ENCODE data around the gene AHI1. TPM values are rescaled to one million over a fixed set of nuclear protein-coding genes. Genes with fewer than 3 reads are reported as not detected.

Gene AHI1
- total RNA-seq, 2 experiments from 2014 or later = 21.1 to 27.5 TPM

GRCh38 chr6:135382182-135382628 is 115.3 kb downstream of the AHI1 start:
- DNase-seq = no peak
- Histone ChIP-seq H3K36me3 (ENCODE audit: insufficient read depth, low read length) (no peaks in the 10 kb centered on the region), H3K27me3 (ENCODE audit: control insufficient read depth in 1 of 2, insufficient read depth in 2 of 2, low read length in 2 of 2) (no peaks in the 10 kb centered on the region), H3K4me1 (ENCODE audit: insufficient read depth, low read length) (no peaks in the 10 kb centered on the region), H3K27ac (ENCODE audit: low read depth in 1 of 2, low read length in 2 of 2) (no peak overlapping the region), H3K4me3 (ENCODE audit: low read length) (no peak overlapping the region), H3K9me3 (ENCODE audit: control insufficient read depth in 1 of 2, insufficient read depth in 1 of 2, low read length in 2 of 2) (no peaks in the 10 kb centered on the region)
- no peak overlapping the region for H3K4me3 Mint-ChIP-seq
- no peak for ATAC-seq (ENCODE audit: poor library complexity)
- intact Hi-C loops (cut with DNase I, micrococcal nuclease) = no loop called here
- H3K4me1 Mint-ChIP-seq (ENCODE audit: low read depth) = no peaks in the 10 kb centered on the region
- CTCF ChIA-PET = no interaction called here
- H3K9me3 Mint-ChIP-seq = no peaks in the 10 kb centered on the region
- H3K36me3 Mint-ChIP-seq (ENCODE audit: low read depth) = no peaks in the 10 kb centered on the region
- POLR2A ChIA-PET = no interaction called here
- no peaks in the 10 kb centered on the region for H3K27me3 Mint-ChIP-seq
- TF ChIP-seq, protein P1, sequence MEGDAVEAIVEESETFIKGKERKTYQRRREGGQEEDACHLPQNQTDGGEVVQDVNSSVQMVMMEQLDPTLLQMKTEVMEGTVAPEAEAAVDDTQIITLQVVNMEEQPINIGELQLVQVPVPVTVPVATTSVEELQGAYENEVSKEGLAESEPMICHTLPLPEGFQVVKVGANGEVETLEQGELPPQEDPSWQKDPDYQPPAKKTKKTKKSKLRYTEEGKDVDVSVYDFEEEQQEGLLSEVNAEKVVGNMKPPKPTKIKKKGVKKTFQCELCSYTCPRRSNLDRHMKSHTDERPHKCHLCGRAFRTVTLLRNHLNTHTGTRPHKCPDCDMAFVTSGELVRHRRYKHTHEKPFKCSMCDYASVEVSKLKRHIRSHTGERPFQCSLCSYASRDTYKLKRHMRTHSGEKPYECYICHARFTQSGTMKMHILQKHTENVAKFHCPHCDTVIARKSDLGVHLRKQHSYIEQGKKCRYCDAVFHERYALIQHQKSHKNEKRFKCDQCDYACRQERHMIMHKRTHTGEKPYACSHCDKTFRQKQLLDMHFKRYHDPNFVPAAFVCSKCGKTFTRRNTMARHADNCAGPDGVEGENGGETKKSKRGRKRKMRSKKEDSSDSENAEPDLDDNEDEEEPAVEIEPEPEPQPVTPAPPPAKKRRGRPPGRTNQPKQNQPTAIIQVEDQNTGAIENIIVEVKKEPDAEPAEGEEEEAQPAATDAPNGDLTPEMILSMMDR (IDR thresholded peaks at IDR 0.05) = no peak
- no peak overlapping the region for H3K27ac Mint-ChIP-seq

DNA sequence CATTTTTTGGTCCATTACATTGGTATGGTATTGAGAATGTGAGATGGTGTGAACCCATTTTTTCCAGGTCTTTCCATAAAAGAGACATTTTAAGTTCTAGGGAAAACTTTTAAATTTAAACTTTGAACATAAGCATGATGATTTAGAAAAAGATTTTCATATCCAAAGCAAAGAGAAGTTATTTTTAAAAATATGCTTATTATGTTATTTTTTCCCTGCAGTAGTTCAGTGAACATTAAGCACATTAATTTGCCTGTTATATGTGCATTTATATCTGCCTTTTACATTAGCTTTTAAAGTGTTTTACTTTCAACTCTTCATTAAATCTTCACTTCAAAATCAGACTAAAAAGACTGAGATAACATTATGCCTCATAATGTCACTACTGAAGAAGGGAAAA is 116.7 kb downstream of the AHI1 start:
- H3K4me3 Mint-ChIP-seq = no peak overlapping the region
- Histone ChIP-seq H3K4me3 (ENCODE audit: low read length) (no peak overlapping the region), H3K27me3 (ENCODE audit: control insufficient read depth in 1 of 2, insufficient read depth in 2 of 2, low read length in 2 of 2) (no peaks in the 10 kb centered on the region), H3K4me1 (ENCODE audit: insufficient read depth, low read length) (no peaks in the 10 kb centered on the region), H3K9me3 (ENCODE audit: control insufficient read depth in 1 of 2, insufficient read depth in 1 of 2, low read length in 2 of 2) (no peaks in the 10 kb centered on the region), H3K27ac (ENCODE audit: low read depth in 1 of 2, low read length in 2 of 2) (no peak overlapping the region), H3K36me3 (ENCODE audit: insufficient read depth, low read length) (no peaks in the 10 kb centered on the region)
- H3K27me3 Mint-ChIP-seq = no peaks in the 10 kb centered on the region
- CTCF ChIA-PET = interaction anchor here (0.7 kb wide), 1 partner anchor 36 kb away, joined by 4 read pairs; no protein-coding TSS in a partner anchor
- H3K4me1 Mint-ChIP-seq (ENCODE audit: low read depth) = no peaks in the 10 kb centered on the region
- no peaks in the 10 kb centered on the region for H3K36me3 Mint-ChIP-seq (ENCODE audit: low read depth)
- DNase-seq (no peak), ATAC-seq (ENCODE audit: poor library complexity) (no peak)
- H3K9me3 Mint-ChIP-seq = no peaks in the 10 kb centered on the region
- intact Hi-C loops (cut with DNase I, micrococcal nuclease) = no loop called here
- no peak overlapping the region for H3K27ac Mint-ChIP-seq
- POLR2A ChIA-PET = no interaction called here
- TF ChIP-seq, protein P1 (IDR thresholded peaks at IDR 0.05) = no peak

DNA sequence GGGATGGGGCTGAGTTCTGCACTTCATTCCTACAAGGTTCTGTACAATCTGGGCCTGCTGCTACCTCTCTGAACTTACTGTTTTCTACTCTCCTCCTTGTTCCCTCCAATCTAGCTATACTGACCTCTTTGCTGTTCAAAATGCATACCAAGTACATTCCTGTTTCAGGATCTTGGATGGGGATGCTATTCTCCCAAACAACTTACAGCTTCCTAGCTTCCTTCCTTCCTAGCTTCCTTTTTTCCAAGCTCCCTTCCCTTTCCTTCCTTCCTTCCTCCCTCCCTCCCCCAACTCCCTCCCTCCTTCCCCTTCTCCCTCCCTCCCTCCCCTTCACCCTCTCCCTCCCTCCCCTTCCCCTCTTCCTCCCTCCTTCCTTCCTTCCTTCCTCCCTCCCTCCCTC is 117.9 kb downstream of the AHI1 start:
- Mint-ChIP-seq H3K4me1 (ENCODE audit: low read depth) (no peaks in the 10 kb centered on the region), H3K9me3 (no peaks in the 10 kb centered on the region), H3K36me3 (ENCODE audit: low read depth) (no peaks in the 10 kb centered on the region), H3K27me3 (no peaks in the 10 kb centered on the region), H3K4me3 (no peak overlapping the region), H3K27ac (no peak overlapping the region)
- ATAC-seq (ENCODE audit: poor library complexity) = no peak
- Histone ChIP-seq H3K9me3 (ENCODE audit: control insufficient read depth in 1 of 2, insufficient read depth in 1 of 2, low read length in 2 of 2) (no peaks in the 10 kb centered on the region), H3K4me3 (ENCODE audit: low read length) (no peak overlapping the region), H3K4me1 (ENCODE audit: insufficient read depth, low read length) (no peaks in the 10 kb centered on the region), H3K36me3 (ENCODE audit: insufficient read depth, low read length) (no peaks in the 10 kb centered on the region), H3K27me3 (ENCODE audit: control insufficient read depth in 1 of 2, insufficient read depth in 2 of 2, low read length in 2 of 2) (no peaks in the 10 kb centered on the region), H3K27ac (ENCODE audit: low read depth in 1 of 2, low read length in 2 of 2) (no peak overlapping the region)
- TF ChIP-seq, protein P1 (IDR thresholded peaks at IDR 0.05) = no peak
- ChIA-PET CTCF (no interaction called here), POLR2A (no interaction called here)
- DNase-seq = no peak
- intact Hi-C loops (cut with DNase I, micrococcal nuclease) = no loop called here

Data from CD4-positive, alpha-beta T cell (primary cell).